ENCODE data around the gene GREM2.

The GREM2 gene

GRCh38 chr1:240609527-240610060, 2.4 kb downstream of the GREM2 start:
- DNase-seq = no peak

- DNase-seq = no peak
Observed at GRCh38 chr1:240608707-240609106, 3.2 kb downstream of the GREM2 start.

- DNase-seq = no peak
Observed at GRCh38 chr1:240607006-240607405, 4.9 kb downstream of the GREM2 start.

GRCh38 chr1:240602189-240602588, 9.8 kb downstream of the GREM2 start:
- DNase-seq = no peak

- no peak for DNase-seq
Observed at GRCh38 chr1:240599830-240600229, 12.1 kb downstream of the GREM2 start.

GRCh38 chr1:240599299-240599698, 12.7 kb downstream of the GREM2 start:
- no peak for DNase-seq

GRCh38 chr1:240598216-240599001, 13.5 kb downstream of the GREM2 start:
- no peak for DNase-seq

GRCh38 chr1:240597153-240597745, 14.7 kb downstream of the GREM2 start:
- DNase-seq = no peak

GRCh38 chr1:240595476-240595875, 16.5 kb downstream of the GREM2 start:
- no peak for DNase-seq

- DNase-seq = no peak
Observed at GRCh38 chr1:240591564-240591963, 20.4 kb downstream of the GREM2 start.

GRCh38 chr1:240591078-240591477, 20.9 kb downstream of the GREM2 start:
- no peak for DNase-seq

GRCh38 chr1:240589585-240590110, 22.3 kb downstream of the GREM2 start:
- no peak for DNase-seq

GRCh38 chr1:240586006-240586405, 25.9 kb downstream of the GREM2 start:
- no peak for DNase-seq

- no peak for DNase-seq
Observed at GRCh38 chr1:240582953-240583352, 29.0 kb downstream of the GREM2 start.

GRCh38 chr1:240579511-240579910, 32.4 kb downstream of the GREM2 start:
- DNase-seq = no peak

- no peak for DNase-seq
Observed at GRCh38 chr1:240577095-240577494, 34.9 kb downstream of the GREM2 start.

GRCh38 chr1:240575981-240576662, 35.8 kb downstream of the GREM2 start:
- DNase-seq = no peak

GRCh38 chr1:240572328-240572727, 39.6 kb downstream of the GREM2 start:
- no peak for DNase-seq

GRCh38 chr1:240571782-240572181, 40.2 kb downstream of the GREM2 start:
- DNase-seq = no peak

GRCh38 chr1:240567066-240567465, 44.9 kb downstream of the GREM2 start:
- DNase-seq = no peak

- no peak for DNase-seq
Observed at GRCh38 chr1:240562779-240563178, 49.2 kb downstream of the GREM2 start.

GRCh38 chr1:240562111-240562590, 49.8 kb downstream of the GREM2 start:
- DNase-seq = no peak

- no peak for DNase-seq
Observed at GRCh38 chr1:240559781-240560180, 52.2 kb downstream of the GREM2 start.

Measured in NCI-H226 (cell line).